HCT116 (cell line): Measurements from ENCODE around the gene FOXK1. TPM values are rescaled to one million over a fixed set of nuclear protein-coding genes. Genes with fewer than 3 reads are reported as not detected.

Source experiments
- ATAC-seq: fragments of 200-7000 bp; cut with Tn5 transposase; 2 replicates; pipeline ENCODE4 v1.9.1; 2020; ENCODE audit warnings: mild to moderate bottlenecking, moderate library complexity
- BruUV-seq: library from RNA; stranded (reverse); fragments of 400-500 nt; replicated peaks from 2 replicates; lab custom pipeline; 2021; lab: Mats Ljungman, UMichigan
- CTCF ChIA-PET: fragments of 300-600 bp; sonication (Branson Sonifier 250); formaldehyde crosslinking; loops from one replicate; lab custom pipeline; 2021; ENCODE audit warnings: antibody characterized with exemption; lab: Charles Lee
- POLR2A ChIA-PET: fragments of 300-600, 350-600 bp; sonication (Branson Sonifier 250); formaldehyde crosslinking; loops from one replicate; lab custom pipeline; 2021; ENCODE audit warnings: antibody characterized with exemption; lab: Charles Lee
- RAD21 ChIA-PET, 2 experiments: fragments of 300-600 bp; sonication (Branson Sonifier 250); formaldehyde crosslinking; loops; one replicate each; lab custom pipeline; 2023; ENCODE audit warnings: low total read pairs in 2 of 2; ENCODE audit not compliant: uncharacterized antibody in 2 of 2, unreplicated experiment in 2 of 2, low non-redundant PET in 1 of 2; lab: Charles Lee
- DNase-seq: peaks from one replicate; pipeline ENCODE4 v3.0.0-alpha.2; 2010; ENCODE audit warnings: low read depth, low spot score
- H2AFZ ChIP-seq: fragments of 200-600 bp; shearing (Covaris generic), sonication (generic); 2 replicates; pipeline ENCODE4 v1.6.1; 2017; ENCODE audit warnings: low read depth, mixed run types, mixed read lengths, antibody characterized with exemption, low read length; ENCODE audit not compliant: poor library complexity, severe bottlenecking
- H3K27ac ChIP-seq: 2 replicates; pipeline ENCODE4 v1.5.1; 2012; ENCODE audit warnings: low read depth, low read length
- H3K27me3 ChIP-seq: fragments of 200-600 bp; sonication (generic); 2 replicates; pipeline ENCODE4 v1.6.1; 2016; ENCODE audit warnings: mixed run types, low read length, mixed read lengths; ENCODE audit not compliant: insufficient read depth
- H3K36me3 ChIP-seq, 2 experiments: fragments of 200-500 bp in 1 of 2; fragments of 200-600 bp in 1 of 2; sonication (Bioruptor generic) in 1 of 2; sonication (generic) in 1 of 2; 2 replicates each; pipeline versions ENCODE4 v1.5.1 to v1.6.1; 2014 to 2016; ENCODE audit warnings: low read length in 2 of 2, inconsistent platforms in 1 of 2, mixed read lengths in 1 of 2, mixed run types in 1 of 2; ENCODE audit not compliant: insufficient read depth in 2 of 2, control insufficient read depth in 1 of 2
- H3K4me1 ChIP-seq, 2 experiments: fragments of 200-600 bp in 1 of 2; sonication (generic) in 1 of 2; 2 replicates each; pipeline versions ENCODE4 v1.5.1 to v1.6.1; 2012 to 2017; ENCODE audit warnings: low read length in 2 of 2, inconsistent platforms in 1 of 2, mild to moderate bottlenecking in 1 of 2, mixed read lengths in 1 of 2, mixed run types in 1 of 2, moderate library complexity in 1 of 2; ENCODE audit not compliant: insufficient read depth in 2 of 2, control insufficient read depth in 1 of 2
- H3K4me2 ChIP-seq: fragments of 200-600 bp; sonication (generic); 2 replicates; pipeline ENCODE4 v1.6.1; 2017; ENCODE audit warnings: mixed run types, low read length, mixed read lengths
- H3K4me3 ChIP-seq, 2 experiments: fragments of 200-600 bp in 1 of 2; sonication (generic) in 1 of 2; replicated peaks in 1 of 2; 2 replicates each; pipeline ENCODE4 v1.5.1; 2011 to 2016; ENCODE audit warnings: low read length in 2 of 2, control low read depth in 1 of 2, low read depth in 1 of 2, mild to moderate bottlenecking in 1 of 2, mixed read lengths in 1 of 2, mixed run types in 1 of 2
- H3K79me2 ChIP-seq: fragments of 200-600 bp; sonication (generic); 2 replicates; pipeline ENCODE4 v1.6.1; 2017; ENCODE audit warnings: mild to moderate bottlenecking, mixed run types, low read length, moderate library complexity, mixed read lengths; ENCODE audit not compliant: insufficient read depth
- H3K9ac ChIP-seq: fragments of 200-600 bp; sonication (generic); 2 replicates; pipeline ENCODE4 v1.6.1; 2016; ENCODE audit warnings: low read length, mixed read lengths
- H3K9me2 ChIP-seq: fragments of 200-600 bp; sonication (generic), shearing (Covaris generic); 2 replicates; pipeline ENCODE4 v1.6.1; 2017; ENCODE audit warnings: mixed run types, mild to moderate bottlenecking, moderate library complexity; ENCODE audit not compliant: insufficient read depth
- H3K9me3 ChIP-seq, 2 experiments: fragments of 200-500 bp in 1 of 2; fragments of 200-600 bp in 1 of 2; sonication (Bioruptor generic) in 1 of 2; sonication (generic) in 1 of 2; 2 replicates each; pipeline ENCODE4 v1.6.1; 2014 to 2017; ENCODE audit warnings: low read length in 2 of 2, mixed read lengths in 2 of 2, inconsistent platforms in 1 of 2, low read depth in 1 of 2, mild to moderate bottlenecking in 1 of 2, mixed run types in 1 of 2, moderate library complexity in 1 of 2; ENCODE audit not compliant: control insufficient read depth in 1 of 2, insufficient read depth in 1 of 2
- H4K20me1 ChIP-seq: fragments of 200-600 bp; sonication (generic), shearing (Covaris generic); 2 replicates; pipeline ENCODE4 v1.6.1; 2017; ENCODE audit warnings: mixed run types, mild to moderate bottlenecking, moderate library complexity; ENCODE audit not compliant: insufficient read depth
- CBX3 ChIP-seq: IDR thresholded peaks from 2 replicates; pipeline ENCODE4 v1.6.1; 2012; ENCODE audit warnings: low read depth
- CEBPB ChIP-seq: IDR thresholded peaks from 2 replicates; pipeline ENCODE4 v1.6.1; 2012; ENCODE audit warnings: low read depth
- CTCF ChIP-seq, 3 experiments: fragments of 200-600 bp in 1 of 3; sonication (generic) in 1 of 3; IDR thresholded peaks in 2 of 3; conservative IDR thresholded peaks in 1 of 3; 2 replicates each; pipeline ENCODE4 v1.5.1; 2012 to 2017; ENCODE audit warnings: low read depth in 2 of 3, low read length in 2 of 3, antibody characterized with exemption in 1 of 3, borderline replicate concordance in 1 of 3, control low read depth in 1 of 3, mild to moderate bottlenecking in 1 of 3, mixed read lengths in 1 of 3, mixed run types in 1 of 3, moderate library complexity in 1 of 3; ENCODE audit not compliant: insufficient read depth in 1 of 3
- EGR1 ChIP-seq: IDR thresholded peaks from 2 replicates; pipeline ENCODE4 v1.6.1; 2012; ENCODE audit warnings: low read depth
- EZH2phosphoT487 ChIP-seq: fragments of 200-600 bp; IDR thresholded peaks from 2 replicates; pipeline ENCODE4 v1.6.1; 2018; ENCODE audit warnings: antibody characterized with exemption, borderline replicate concordance
- FOSL1 ChIP-seq: IDR thresholded peaks from 2 replicates; pipeline ENCODE4 v1.6.1; 2012; ENCODE audit warnings: low read depth
- JUND ChIP-seq: IDR thresholded peaks from 2 replicates; pipeline ENCODE4 v1.6.1; 2012
- MAX ChIP-seq: IDR thresholded peaks from 2 replicates; pipeline ENCODE4 v1.6.1; 2012
- POLR2A ChIP-seq: IDR thresholded peaks from 2 replicates; pipeline ENCODE4 v1.7.0; 2011; ENCODE audit warnings: borderline replicate concordance; ENCODE audit not compliant: insufficient read depth, insufficient read length; ENCODE audit errors: extremely low read depth
- POLR2AphosphoS5 ChIP-seq: IDR thresholded peaks from 2 replicates; pipeline ENCODE4 v1.6.1; 2011; ENCODE audit warnings: mild to moderate bottlenecking, low read depth, low read length, moderate library complexity
- RAD21 ChIP-seq: IDR thresholded peaks from 2 replicates; pipeline ENCODE4 v1.6.1; 2012; ENCODE audit warnings: low read depth, mild to moderate bottlenecking
- SIN3A ChIP-seq: IDR thresholded peaks from 2 replicates; pipeline ENCODE4 v1.6.1; 2012; ENCODE audit warnings: low read depth
- SP1 ChIP-seq: IDR thresholded peaks from 2 replicates; pipeline ENCODE4 v1.6.1; 2012; ENCODE audit warnings: low read depth
- SRF ChIP-seq: IDR thresholded peaks from 2 replicates; pipeline ENCODE4 v1.6.1; 2012; ENCODE audit warnings: low read depth
- YY1 ChIP-seq: IDR thresholded peaks from 2 replicates; pipeline ENCODE4 v1.6.1; 2011; ENCODE audit warnings: low read length, low read depth, moderate library complexity, mild to moderate bottlenecking; ENCODE audit not compliant: insufficient replicate concordance; ENCODE audit errors: extremely low read depth
- ZBTB33 ChIP-seq: IDR thresholded peaks from 2 replicates; pipeline ENCODE4 v1.6.1; 2011; ENCODE audit warnings: mild to moderate bottlenecking, low read length, moderate library complexity; ENCODE audit not compliant: insufficient replicate concordance; ENCODE audit errors: extremely low read depth
- ZFX ChIP-seq: fragments of 450-650 bp; IDR thresholded peaks from 2 replicates; pipeline ENCODE4 v1.6.1; 2017
- intact Hi-C: fragments of 100-400 bp; cut with micrococcal nuclease; formaldehyde crosslinking; loops from 2 replicates; pipeline ENCODE4 v1.10.0; 2022
- total RNA-seq: library from RNA; stranded (reverse); gene quantifications from one replicate; pipeline ENCODE4 v1.2.1, GENCODE V29; 2021; ENCODE audit not compliant: unreplicated experiment

Gene FOXK1
- total RNA-seq, 1 experiment from 2014 or later = 60.5 TPM

- Histone ChIP-seq H3K4me1 (no peaks in the 10 kb centered on the region), H4K20me1 (no peaks in the 10 kb centered on the region), H3K27me3 (no peaks in the 10 kb centered on the region), H3K36me3 (no peaks in the 10 kb centered on the region), H3K4me3 (no peak overlapping the region), H3K9me2 (no peaks in the 10 kb centered on the region), H3K9ac (no peak overlapping the region), H3K9me3 (no peaks in the 10 kb centered on the region), H3K79me2 (no peaks in the 10 kb centered on the region), H3K4me2 (no peak overlapping the region), H3K27ac (no peak overlapping the region), H2AFZ (no peak overlapping the region)
- BruUV-seq = no TSS peak
- CTCF ChIA-PET = no interaction called here
- intact Hi-C loops = no loop called here
- ATAC-seq (no peak), DNase-seq (no peak)
- RAD21 ChIA-PET = interaction anchor here in 1 of 2 experiments (0.7 kb wide), 1 partner anchor 108 kb away, joined by 3 read pairs; the partner anchor contains the start of gene AP5Z1
- no peak for TF ChIP-seq FOSL1
- no peak for TF ChIP-seq SIN3A
- no peak for TF ChIP-seq SP1
- POLR2A ChIA-PET = no interaction called here
These were observed 14.2 kb upstream of the FOXK1 start for GRCh38 chr7:4667776-4668509.

GRCh38 chr7:4668510-4668847, 13.6 kb upstream of the FOXK1 start:
- Histone ChIP-seq H3K27ac (no peak overlapping the region), H3K9ac (no peak overlapping the region), H3K4me2 (no peak overlapping the region), H3K79me2 (no peaks in the 10 kb centered on the region), H3K9me3 (no peaks in the 10 kb centered on the region), H3K4me1 (no peaks in the 10 kb centered on the region), H3K36me3 (no peaks in the 10 kb centered on the region), H3K27me3 (no peaks in the 10 kb centered on the region), H2AFZ (no peak overlapping the region), H3K9me2 (no peaks in the 10 kb centered on the region), H4K20me1 (no peaks in the 10 kb centered on the region), H3K4me3 (no peak overlapping the region)
- intact Hi-C loops = no loop called here
- ATAC-seq (no peak), DNase-seq (no peak)
- ChIA-PET RAD21 (interaction anchor here in 1 of 2 experiments (0.7 kb wide), 1 partner anchor 107 kb away, joined by 3 read pairs; the partner anchor contains the start of gene AP5Z1), CTCF (no interaction called here), POLR2A (no interaction called here)
- no peak for TF ChIP-seq CBX3
- no peak for TF ChIP-seq EZH2phosphoT487
- TF ChIP-seq RAD21 = no peak
- TF ChIP-seq POLR2A = no peak
- no peak for TF ChIP-seq FOSL1
- no peak for TF ChIP-seq ZFX
- no peak for TF ChIP-seq SRF
- no peak for TF ChIP-seq MAX
- no peak for TF ChIP-seq EGR1
- TF ChIP-seq YY1 = no peak
- no peak for TF ChIP-seq JUND
- no peak for TF ChIP-seq ZBTB33
- no peak for TF ChIP-seq CTCF (IDR thresholded peaks at IDR 0.05 in 2 of 3, conservative IDR thresholded peaks at IDR 0.05 in 1 of 3; ENCODE audit: borderline replicate concordance in 1 of 3, insufficient read depth in 1 of 3, low read depth in 2 of 3, low read length in 2 of 3)
- TF ChIP-seq POLR2AphosphoS5 = no peak
- TF ChIP-seq SIN3A = no peak
- no peak for TF ChIP-seq CEBPB
- BruUV-seq = no TSS peak
